K562 (cell line): ENCODE measurements around the gene COL9A2. TPM values are rescaled to one million over a fixed set of nuclear protein-coding genes. Genes with fewer than 3 reads are reported as not detected.
A peak's percentile ranks its signal among the peaks of the same experiment; 100 is the strongest.

ENCODE experiments used
- CEBPG ChIP-seq, 3 experiments: fragments of 200-800 bp in 1 of 3; sonication (Bioruptor generic) in 1 of 3; sonication (generic) in 1 of 3; formaldehyde crosslinking in 1 of 3; IDR thresholded peaks in 2 of 3; conservative IDR thresholded peaks in 1 of 3; 2 replicates each; pipeline versions ENCODE4 v1.6.1 to v1.8.0; 2016 to 2022; ENCODE audit warnings: missing compliant biosample characterization in 2 of 3, missing genetic modification characterization in 2 of 3, mild to moderate bottlenecking in 1 of 3, missing genetic modification reagents in 1 of 3
- CHD1 ChIP-seq: fragments of 200-600 bp; sonication (generic); IDR thresholded peaks from one replicate; pipeline ENCODE4 v1.6.1; 2012; ENCODE audit warnings: mild to moderate bottlenecking, moderate library complexity, low read length, inconsistent platforms
- FOS ChIP-seq: IDR thresholded peaks from 3 replicates; pipeline ENCODE4 v1.6.1; 2011; ENCODE audit not compliant: insufficient read length; ENCODE audit errors: extremely low read depth
- FOXA1 ChIP-seq: fragments of 450-650 bp; IDR thresholded peaks from 2 replicates; pipeline ENCODE4 v1.6.1; 2016; ENCODE audit warnings: mild to moderate bottlenecking, borderline replicate concordance
- HBP1 ChIP-seq: fragments of 450-650 bp; formaldehyde crosslinking; IDR thresholded peaks from 2 replicates; pipeline ENCODE4 v1.4.0; 2022; ENCODE audit warnings: missing genetic modification characterization
- KAT8 ChIP-seq: fragments of 450-650 bp; IDR thresholded peaks from 2 replicates; pipeline ENCODE4 v1.6.1; 2016; ENCODE audit warnings: low read depth, mild to moderate bottlenecking
- MAX ChIP-seq: sonication (generic); formaldehyde crosslinking; IDR thresholded peaks from 2 replicates; pipeline ENCODE4 v1.9.0; 2022; ENCODE audit warnings: mild to moderate bottlenecking, missing genetic modification reagents
- MEIS2 ChIP-seq: fragments of 450-650 bp; IDR thresholded peaks from 2 replicates; pipeline ENCODE4 v1.6.1; 2014; ENCODE audit warnings: mild to moderate bottlenecking; ENCODE audit not compliant: partially characterized antibody
- MTA2 ChIP-seq: fragments of 450-650 bp; IDR thresholded peaks from 2 replicates; pipeline ENCODE4 v1.6.1; 2016; ENCODE audit warnings: low read depth
- NFYB ChIP-seq: IDR thresholded peaks from 2 replicates; pipeline ENCODE4 v1.6.1; 2011; ENCODE audit warnings: mild to moderate bottlenecking, moderate library complexity; ENCODE audit not compliant: insufficient read length; ENCODE audit errors: extremely low read depth
- SLC30A9 ChIP-seq: fragments of 250-450 bp; sonication (Bioruptor Pico); IDR thresholded peaks from 2 replicates; pipeline ENCODE4 v1.8.0; 2022; ENCODE audit warnings: mild to moderate bottlenecking, moderate library complexity
- SRSF1 ChIP-seq: fragments of 200-400 bp; formaldehyde crosslinking; IDR thresholded peaks from 2 replicates; pipeline ENCODE4 v1.6.1; 2017; ENCODE audit warnings: mild to moderate bottlenecking, low read depth, low read length, moderate library complexity
- TBP ChIP-seq: optimal IDR thresholded peaks from 2 replicates; pipeline ENCODE3; 2011; ENCODE audit warnings: low read depth, low read length, improper control_type of control experiment
- TCF7L2 ChIP-seq: fragments of 150-350 bp; IDR thresholded peaks from 2 replicates; pipeline ENCODE4 v1.6.1; 2016; ENCODE audit warnings: low read depth, mild to moderate bottlenecking, low read length, moderate library complexity
- TRIM25 ChIP-seq: fragments of 450-650 bp; IDR thresholded peaks from 2 replicates; pipeline ENCODE4 v1.7.0; 2016; ENCODE audit warnings: borderline replicate concordance
- ZNF175 ChIP-seq: fragments of 200-800 bp; sonication (Bioruptor generic); IDR thresholded peaks from 2 replicates; pipeline ENCODE4 v1.6.1; 2016; ENCODE audit warnings: low read depth, mild to moderate bottlenecking, missing genetic modification characterization, missing compliant biosample characterization
- ZNF232 ChIP-seq: sonication (generic); formaldehyde crosslinking; IDR thresholded peaks from 2 replicates; pipeline ENCODE4 v1.8.0; 2022; ENCODE audit warnings: mild to moderate bottlenecking, missing genetic modification reagents
- ZNF639 ChIP-seq, 2 experiments: fragments of 200-800 bp in 1 of 2; sonication (Bioruptor generic) in 1 of 2; sonication (generic) in 1 of 2; formaldehyde crosslinking in 1 of 2; IDR thresholded peaks in 1 of 2; conservative IDR thresholded peaks in 1 of 2; 2 replicates each; pipeline versions ENCODE4 v1.5.0 to v1.6.1; 2016 to 2020; ENCODE audit warnings: missing compliant biosample characterization in 1 of 2, missing genetic modification characterization in 1 of 2, missing genetic modification reagents in 1 of 2
- ZNF695 ChIP-seq: fragments of 450-650 bp; formaldehyde crosslinking; IDR thresholded peaks from 2 replicates; pipeline ENCODE4 v1.4.0; 2020; ENCODE audit warnings: mild to moderate bottlenecking, moderate library complexity
- polyA plus RNA-seq, 8 experiments: library from polyadenylated mRNA; depleted of rRNA in 4 of 8; stranded (reverse) in 5 of 8; unstranded in 3 of 8; fragments of >200 nt; fragmentation: Nextera tagmentation in 2 of 8; fragmentation: Illumina TruSeq in 1 of 8; extraction: Ambion mirVana in 2 of 8; extraction: Trizol in 1 of 8; gene quantifications; 2 replicates each; pipeline versions ENCODE4 v1.2.1 to v1.2.3, GENCODE V29; 2011 to 2014; ENCODE audit warnings: inconsistent platforms in 1 of 8, missing spikeins in 1 of 8
- total RNA-seq, 7 experiments: library from RNA; depleted of rRNA in 6 of 7; stranded (reverse); fragments of >200 nt in 6 of 7; fragmentation: Illumina TruSeq in 2 of 7; extraction: Trizol in 2 of 7; gene quantifications; 2 replicates each; pipeline versions ENCODE4 v1.2.1 to v1.2.3, GENCODE V29; 2011 to 2021; ENCODE audit warnings: low replicate concordance in 1 of 7

COL9A2 gene
- total and polyA plus RNA-seq, 9 of the 15 experiments (the other 6 are each of a cell fraction or from before 2014, with no cell fraction given), result 0.03 to 2.2 (median 0.31) TPM

- peak; percentile 93 for TF ChIP-seq KAT8
- no peak for TF ChIP-seq FOXA1
- TF ChIP-seq CEBPG (CRISPR knock-in tag; IDR thresholded peaks at IDR 0.05), result peak; percentile 69
- peak in 1 of 2 experiments; percentile 80; a peak in 2 of 4 replicates for TF ChIP-seq CEBPG (tag; conservative IDR thresholded peaks at IDR 0.05 in 1 of 2, IDR thresholded peaks at IDR 0.05 in 1 of 2)
- no peak for TF ChIP-seq ZNF232 (CRISPR knock-in tag)
- TF ChIP-seq ZNF639 (CRISPR knock-in tag; conservative IDR thresholded peaks at IDR 0.05 in 1 of 2, IDR thresholded peaks at IDR 0.05 in 1 of 2), result peak in 1 of 2 experiments; percentile 92; a peak in 2 of 4 replicates
- TF ChIP-seq TCF7L2, result 0 out of 2 replicates have a peak, but pooled peaks have one; percentile 8
- 0 out of 2 replicates have a peak, but pooled peaks have one; percentile 45 for TF ChIP-seq MTA2
- peak; percentile 95 for TF ChIP-seq MAX
- TF ChIP-seq HBP1, result peak; percentile 3; the same call in 1 of the 2 replicates
- no peak for TF ChIP-seq SLC30A9 (CRISPR knock-in tag)
- peak; percentile 54 for TF ChIP-seq MEIS2
- no peak for TF ChIP-seq SRSF1
- TF ChIP-seq CHD1, result peak; percentile 58
- TF ChIP-seq TBP, result peak; percentile 85
- no peak for TF ChIP-seq FOS
- TF ChIP-seq ZNF695, result 0 out of 2 replicates have a peak, but pooled peaks have one; percentile 30
- 0 out of 2 replicates have a peak, but pooled peaks have one; percentile 26 for TF ChIP-seq ZNF175 (CRISPR knock-in tag)
- TF ChIP-seq TRIM25, result peak; percentile 24; the same call in 1 of the 2 replicates
- TF ChIP-seq NFYB, result no peak
These were observed 59.2 kb downstream of the COL9A2 start, which contains the start of gene ZMPSTE24 (continued) for GRCh38 chr1:40257688-40258444.
